Measurements from ENCODE around the gene HSFX4. TPM values are rescaled to one million over a fixed set of nuclear protein-coding genes. Genes with fewer than 3 reads are reported as not detected.

The HSFX4 gene
- total RNA-seq, 2 donors from 2014 or later, result not detected

- H3K4me3 ChIP-seq, result no peak overlapping the region
- H3K36me3 ChIP-seq, result no peaks in the 10 kb centered on the region
- no peak for DNase-seq (ENCODE audit: low spot score)
- H3K27me3 ChIP-seq (replicated peaks; ENCODE audit: insufficient read depth), result no peaks in the 10 kb centered on the region
- intact Hi-C loops (cut with DNase I), result no loop called here
- 45% methylated on average over 3 of the region's 3 CpGs for WGBS
- no peaks in the 10 kb centered on the region for H3K9me3 ChIP-seq
- H3K4me1 ChIP-seq (replicated peaks), result no peaks in the 10 kb centered on the region
- TF ChIP-seq POLR2A (IDR thresholded peaks at IDR 0.05) (no peak), POLR2AphosphoS5 (IDR thresholded peaks at IDR 0.05) (no peak), CTCF (IDR thresholded peaks at IDR 0.05) (no peak)
- no peak overlapping the region for H3K27ac ChIP-seq
Observed at GRCh38 chrX:149948016-149948415, 18.6 kb downstream of the HSFX4 start.

- intact Hi-C loops (cut with DNase I), result no loop called here
- 50% methylated on average over 5 of the region's 6 CpGs for WGBS
Observed at GRCh38 chrX:149949743-149950436, 20.5 kb downstream of the HSFX4 start.

GRCh38 chrX:149950681-149951080, 21.3 kb downstream of the HSFX4 start:
- TF ChIP-seq POLR2A (IDR thresholded peaks at IDR 0.05), result no peak
- TF ChIP-seq CTCF (IDR thresholded peaks at IDR 0.05), result peak in 3 of 4 experiments; percentile 15 to 30 (median 23)
- no peak for TF ChIP-seq POLR2AphosphoS5 (IDR thresholded peaks at IDR 0.05)
- Histone ChIP-seq H3K36me3 (no peaks in the 10 kb centered on the region), H3K4me3 (no peak overlapping the region), H3K9me3 (no peaks in the 10 kb centered on the region), H3K27ac (no peak overlapping the region), H3K4me1 (replicated peaks) (no peaks in the 10 kb centered on the region), H3K27me3 (replicated peaks; ENCODE audit: insufficient read depth) (no peaks in the 10 kb centered on the region)
- intact Hi-C loops (cut with DNase I), result no loop called here
- 8% methylated on average over 1 of the region's 1 CpG for WGBS
- peak; percentile 16 for DNase-seq (ENCODE audit: low spot score)

More at GRCh38 chrX:149949743-149950436, 20.5 kb downstream of the HSFX4 start:
- Histone ChIP-seq H3K36me3 (no peaks in the 10 kb centered on the region), H3K4me1 (replicated peaks) (no peaks in the 10 kb centered on the region), H3K27ac (no peak overlapping the region), H3K27me3 (replicated peaks; ENCODE audit: insufficient read depth) (no peaks in the 10 kb centered on the region), H3K9me3 (no peaks in the 10 kb centered on the region), H3K4me3 (no peak overlapping the region)
- no peak for TF ChIP-seq POLR2A (IDR thresholded peaks at IDR 0.05)
- TF ChIP-seq POLR2AphosphoS5 (IDR thresholded peaks at IDR 0.05), result no peak
- no peak for TF ChIP-seq CTCF (IDR thresholded peaks at IDR 0.05)
- no peak for DNase-seq (ENCODE audit: low spot score)

GRCh38 chrX:149961572-149961971, 32.2 kb downstream of the HSFX4 start:
- 39% methylated on average over 2 of the region's 2 CpGs for WGBS
- Histone ChIP-seq H3K36me3 (no peaks in the 10 kb centered on the region), H3K27ac (no peak overlapping the region), H3K4me3 (no peak overlapping the region), H3K9me3 (no peaks in the 10 kb centered on the region), H3K4me1 (replicated peaks) (no peaks in the 10 kb centered on the region), H3K27me3 (replicated peaks; ENCODE audit: insufficient read depth) (no peaks in the 10 kb centered on the region)
- DNase-seq (ENCODE audit: low spot score), result no peak
- intact Hi-C loops (cut with DNase I), result loop anchor here (5.0 kb wide), 1 partner anchor 401 kb away; the partner anchor contains the start of gene MAMLD1
- TF ChIP-seq POLR2A (IDR thresholded peaks at IDR 0.05) (no peak), CTCF (IDR thresholded peaks at IDR 0.05) (no peak), POLR2AphosphoS5 (IDR thresholded peaks at IDR 0.05) (no peak)

GRCh38 chrX:149962010-149962409, 32.6 kb downstream of the HSFX4 start:
- H3K36me3 ChIP-seq, result no peaks in the 10 kb centered on the region
- TF ChIP-seq CTCF (IDR thresholded peaks at IDR 0.05) (no peak), POLR2AphosphoS5 (IDR thresholded peaks at IDR 0.05) (no peak), POLR2A (IDR thresholded peaks at IDR 0.05) (no peak)
- intact Hi-C loops (cut with DNase I), result loop anchor here (5.0 kb wide), 1 partner anchor 400 kb away; the partner anchor contains the start of gene MAMLD1
- H3K9me3 ChIP-seq, result no peaks in the 10 kb centered on the region
- H3K4me3 ChIP-seq, result no peak overlapping the region
- no peaks in the 10 kb centered on the region for H3K4me1 ChIP-seq (replicated peaks)
- H3K27me3 ChIP-seq (replicated peaks; ENCODE audit: insufficient read depth), result no peaks in the 10 kb centered on the region
- no peak overlapping the region for H3K27ac ChIP-seq
- no peak for DNase-seq (ENCODE audit: low spot score)
